ENCODE results near the gene AOPEP.

GRCh38 chr9:94997727-94998126, 271.2 kb downstream of the AOPEP start:
- TF ChIP-seq EP300 (IDR thresholded peaks at IDR 0.05) = no peak
- TF ChIP-seq CTCF (IDR thresholded peaks at IDR 0.05) = no peak
- TF ChIP-seq POLR2A (IDR thresholded peaks at IDR 0.05) = no peak
- no peak for TF ChIP-seq POLR2AphosphoS5 (IDR thresholded peaks at IDR 0.05)

Data from upper lobe of left lung (tissue), 4 donors.